T-helper 9 cell (primary cell): Measurements from ENCODE around the gene GAK.

Experiments used
- DNase-seq: peaks from one replicate; pipeline ENCODE4 v3.0.0-alpha.2; 2020

GAK gene

DNA sequence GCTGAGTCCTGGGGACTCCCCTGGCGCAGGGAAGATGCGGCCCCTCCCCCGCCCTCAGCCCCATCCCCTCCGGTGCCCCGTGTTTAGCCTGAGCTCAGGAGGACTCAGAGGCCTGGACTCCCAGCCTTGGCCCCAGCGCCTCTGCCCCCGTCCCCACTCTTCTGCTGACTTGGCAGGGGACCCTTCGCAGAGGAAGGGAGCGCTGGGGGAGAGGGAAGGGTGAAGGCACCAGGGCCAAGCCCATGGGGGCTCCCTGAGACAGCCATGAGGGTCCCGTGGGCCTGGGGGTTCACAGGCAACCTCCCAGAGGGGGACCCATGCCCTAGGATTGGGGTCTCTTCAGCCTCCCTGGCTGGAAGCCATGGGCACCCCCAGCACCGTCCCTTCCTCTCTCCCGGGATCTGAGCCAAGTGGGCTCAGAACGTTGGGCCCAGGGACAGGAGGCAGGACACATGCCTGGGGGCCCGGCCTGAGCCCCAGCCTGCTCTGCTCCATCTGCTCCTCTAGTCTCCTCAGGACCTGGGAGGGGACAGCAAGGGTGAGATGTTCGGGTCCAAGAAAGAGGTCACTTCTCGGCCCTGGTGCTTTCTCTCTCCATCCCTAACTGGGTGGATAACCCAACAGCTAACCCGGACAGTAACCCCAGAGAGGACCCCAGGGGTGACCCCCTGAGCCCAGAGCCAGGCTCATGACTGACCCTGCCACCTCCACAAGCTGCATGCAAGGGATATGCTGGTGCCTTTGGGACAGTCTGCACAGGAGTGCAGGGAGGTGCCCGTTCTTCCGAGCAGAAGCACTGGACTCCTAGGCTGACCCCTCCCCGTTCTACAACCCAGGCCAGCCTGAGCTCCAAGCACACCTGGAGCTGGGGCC, 104.7 kb downstream of the GAK start:
- DNase-seq = no peak

DNA sequence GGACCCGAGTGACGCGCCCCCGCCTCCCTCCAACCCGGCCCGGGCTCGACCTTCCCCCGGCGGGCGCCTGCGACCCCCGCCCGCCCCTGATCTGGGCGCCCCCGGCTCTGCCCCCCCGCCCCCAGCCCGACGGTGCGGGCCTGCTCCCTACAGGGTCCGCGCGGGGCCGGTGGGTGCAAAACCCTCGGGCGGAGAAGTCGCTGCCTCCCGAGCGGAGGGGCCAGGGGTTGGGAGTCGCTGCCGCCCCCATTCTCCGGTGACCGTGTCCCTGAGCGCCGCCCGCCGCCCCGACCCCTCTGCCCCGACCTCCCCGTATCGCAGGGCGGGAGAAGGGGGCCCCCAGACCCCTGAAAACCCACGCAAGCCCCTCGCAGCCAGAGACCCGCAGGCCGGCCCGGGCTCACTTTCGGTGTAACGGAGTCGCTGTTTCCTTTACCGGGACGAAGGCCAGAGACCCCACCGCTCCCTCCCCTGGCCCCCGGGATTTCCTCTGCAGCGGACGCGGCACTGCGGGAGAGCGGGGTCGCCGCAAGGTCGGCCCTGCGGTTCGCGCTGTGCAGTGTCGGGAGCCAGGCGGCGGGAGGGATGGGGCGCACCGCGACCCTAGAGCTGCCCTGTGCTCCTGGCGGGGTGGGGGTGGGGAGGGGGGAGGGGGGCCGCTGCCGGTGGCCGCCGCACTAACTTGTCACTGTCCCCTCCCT, 105.5 kb downstream of the GAK start:
- no peak for DNase-seq

GRCh38 chr4:825971-826330, 106.2 kb downstream of the GAK start, which contains the start of gene CPLX1:
CPLX1 (minus strand) TSS chr4:826129; CDS start chr4:824522, 1,607 bp downstream.
- DNase-seq = no peak

DNA sequence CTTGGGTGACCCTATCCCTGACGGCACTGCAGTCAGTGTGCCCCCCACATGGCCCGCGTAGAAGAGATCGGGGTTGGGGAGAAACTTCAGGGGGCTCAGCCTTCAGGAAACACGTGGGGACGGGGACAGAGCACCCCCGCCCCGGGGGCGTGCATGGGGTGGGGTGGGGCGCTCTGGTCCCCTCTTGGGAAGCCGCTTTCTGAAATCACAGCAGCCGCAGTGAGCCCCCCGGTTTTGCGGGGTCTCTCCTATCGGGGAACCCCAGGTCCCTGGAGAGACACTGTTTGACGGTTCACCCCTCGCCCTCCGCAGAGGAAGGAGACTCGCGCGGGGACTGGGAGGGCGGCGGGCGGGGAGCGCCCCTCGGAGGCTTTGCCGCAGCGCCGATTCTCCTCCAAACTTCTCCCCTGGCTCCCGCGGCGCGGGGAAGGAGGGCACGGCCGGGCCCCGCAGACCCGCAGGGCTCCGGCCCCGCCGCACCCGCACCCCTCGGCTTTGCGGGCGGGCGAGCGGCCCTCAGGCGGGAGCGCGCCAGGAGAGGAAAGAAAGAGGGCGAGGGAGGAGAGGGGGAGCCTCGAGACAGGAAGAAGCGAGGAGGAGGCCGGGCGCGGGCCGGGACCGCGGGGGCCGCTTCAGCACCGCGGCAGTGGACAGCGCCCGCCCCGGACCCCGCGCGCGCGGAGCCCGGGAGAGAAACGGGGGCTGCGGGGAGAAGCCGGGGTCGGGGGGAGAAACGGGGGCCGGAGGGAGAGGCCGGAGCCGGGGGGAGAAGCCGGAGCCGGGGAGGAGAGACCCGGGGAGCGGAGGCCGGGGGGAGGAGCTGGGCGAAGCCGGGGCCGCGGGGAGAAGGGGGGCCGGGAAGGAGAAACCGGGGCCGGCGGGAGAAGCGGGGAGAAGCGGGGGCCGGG, 106.8 kb downstream of the GAK start:
- peak; percentile 27 for DNase-seq

- DNase-seq = no peak
Observed at GRCh38 chr4:824461-825062, 107.6 kb downstream of the GAK start.

- no peak for DNase-seq
Observed at GRCh38 chr4:823761-824460, 108.2 kb downstream of the GAK start.

- no peak for DNase-seq
Observed at GRCh38 chr4:823176-823760, 108.8 kb downstream of the GAK start.

DNA sequence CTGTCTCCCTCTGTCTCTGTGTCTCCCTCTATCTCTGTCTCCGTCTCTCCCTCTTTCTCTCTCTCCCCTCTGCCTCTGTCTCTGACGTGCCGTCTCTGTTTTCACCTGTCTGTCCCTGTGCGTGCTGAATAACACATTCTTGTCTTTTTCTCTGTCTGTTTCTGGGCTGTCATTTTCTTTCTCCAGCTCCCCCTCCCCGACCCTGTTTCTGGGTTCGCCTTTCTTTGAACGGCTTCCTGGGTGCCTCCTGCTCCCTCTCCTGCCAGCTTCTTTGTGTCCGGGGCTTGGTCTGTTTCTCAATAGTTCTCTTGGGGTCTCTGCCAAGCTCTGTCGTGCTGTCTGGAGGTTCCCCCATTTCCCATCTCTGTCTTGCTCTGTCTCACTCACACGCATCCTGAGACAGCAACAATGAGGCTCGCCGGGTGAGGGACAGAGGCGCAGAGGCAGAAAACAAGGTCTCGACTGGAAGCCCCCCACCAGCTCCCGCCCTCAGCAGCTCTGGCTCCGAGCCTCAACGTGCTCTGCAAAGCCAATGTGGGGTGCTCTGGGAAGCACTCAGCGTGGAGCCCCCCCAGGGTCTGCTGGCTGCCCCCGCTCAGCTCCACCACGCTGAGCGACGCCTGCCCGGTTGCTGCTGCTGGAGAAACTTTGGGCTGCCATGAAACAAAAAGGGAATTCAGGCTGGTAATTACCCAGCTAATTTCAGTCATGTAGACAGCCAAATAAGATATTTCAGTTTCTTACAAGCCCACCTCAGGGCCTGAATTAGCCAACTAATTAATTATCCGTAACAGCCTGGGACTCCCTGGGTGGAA, 109.5 kb downstream of the GAK start:
- no peak for DNase-seq

- no peak for DNase-seq
Observed at GRCh38 chr4:821631-822030, 110.5 kb downstream of the GAK start.

DNA sequence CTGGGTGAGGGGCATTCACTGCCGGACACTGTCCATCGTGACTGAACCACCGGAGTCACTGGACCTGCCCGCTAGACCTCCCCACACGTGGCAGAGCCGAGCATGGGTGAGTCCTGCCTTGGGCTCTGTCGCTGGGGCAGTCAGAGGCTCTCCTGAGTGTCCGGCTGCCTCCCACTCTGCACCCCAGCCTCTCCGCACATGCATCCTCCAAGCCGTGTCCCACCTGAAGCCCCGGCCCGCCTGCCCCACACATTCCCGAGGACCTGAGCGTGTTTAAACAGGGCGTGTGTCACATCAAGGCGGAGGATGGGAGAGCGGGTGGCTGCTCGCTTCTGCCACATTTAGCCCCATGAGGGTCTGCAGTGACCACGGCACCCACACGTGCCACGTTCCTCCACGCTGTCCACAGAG, 110.9 kb downstream of the GAK start:
- DNase-seq = no peak

DNA sequence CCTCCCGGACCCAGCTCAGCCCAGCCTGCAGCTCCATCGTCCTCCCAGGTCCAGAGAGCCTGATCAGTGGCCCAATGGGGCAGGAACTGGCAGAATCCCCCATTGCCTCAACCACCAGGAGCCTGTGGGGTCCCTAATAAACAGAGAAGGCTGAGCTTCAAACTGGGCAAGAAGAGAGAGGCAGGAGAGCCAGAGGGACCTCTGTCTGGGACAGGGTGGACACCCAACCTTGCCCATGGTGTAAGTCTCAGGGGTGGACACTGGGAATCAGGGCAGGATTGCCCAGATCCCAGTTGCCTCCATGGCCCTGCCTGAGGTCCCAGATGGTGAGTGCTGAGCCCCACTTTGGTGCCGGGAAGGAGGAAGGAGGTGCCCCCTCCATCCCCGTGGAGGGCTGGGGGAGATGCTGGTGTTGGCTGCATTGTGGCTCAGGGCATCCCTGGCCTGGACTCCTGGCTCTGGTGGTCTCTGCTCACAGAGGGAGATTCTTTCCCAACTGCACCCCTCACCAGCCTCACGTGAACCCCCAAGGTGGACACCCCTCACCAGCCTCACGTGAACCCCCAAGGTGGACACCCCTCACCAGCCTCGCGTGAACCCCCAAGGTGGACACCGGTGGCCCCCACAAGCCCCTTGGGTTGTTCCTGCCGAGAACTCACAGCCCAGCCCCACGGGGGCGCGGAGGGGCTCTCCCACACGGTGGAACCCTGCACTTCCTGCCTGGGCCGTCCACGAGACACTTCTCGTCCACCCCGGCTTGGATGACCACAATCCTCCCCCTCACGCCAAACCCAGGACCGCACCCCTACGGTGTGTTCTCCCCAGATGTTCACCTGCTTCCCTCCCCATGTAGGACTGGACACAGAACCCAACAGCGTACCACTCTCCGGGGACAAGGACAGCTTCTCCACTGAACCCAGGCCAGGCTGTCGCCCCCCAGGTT, 111.6 kb downstream of the GAK start:
- no peak for DNase-seq

- DNase-seq = no peak
Observed at GRCh38 chr4:819401-820229, 112.5 kb downstream of the GAK start.

GRCh38 chr4:818106-818921, 113.8 kb downstream of the GAK start:
- DNase-seq = no peak

- DNase-seq = no peak
Observed at GRCh38 chr4:815464-816146, 116.5 kb downstream of the GAK start.

- DNase-seq = no peak
Observed at GRCh38 chr4:814312-814850, 117.7 kb downstream of the GAK start.

- no peak for DNase-seq
Observed at GRCh38 chr4:813900-814299, 118.2 kb downstream of the GAK start.
